Measurements from ENCODE around the gene RUNX2. TPM values are rescaled to one million over a fixed set of nuclear protein-coding genes. Genes with fewer than 3 reads are reported as not detected.

Gene RUNX2
- total and polyA plus RNA-seq, 2 donors from 2014 or later, result 2.3 to 4.7 TPM

GRCh38 chr6:45434381-45434700 is 106.2 kb downstream of the RUNX2 start:
- Histone ChIP-seq H3K27ac (ENCODE audit: low read depth in 2 of 2, low read length in 2 of 2) (no peak overlapping the region), H3K27me3 (ENCODE audit: control insufficient read depth, insufficient read depth, low read length) (no peaks in the 10 kb centered on the region)
- FAIRE-seq, result no peak

GRCh38 chr6:45436544-45437438 is 108.7 kb downstream of the RUNX2 start:
- Histone ChIP-seq H3K9me3 (ENCODE audit: control insufficient read depth in 2 of 3, insufficient read depth in 1 of 3, low read length in 3 of 3) (no peaks in the 10 kb centered on the region), H3K4me1 (ENCODE audit: control insufficient read depth in 2 of 3, insufficient read depth in 2 of 3, low read depth in 1 of 3, low read length in 3 of 3) (peaks cover 0 to 5% (median 0%) of the 10 kb centered on the region in 3 donors), H3K9ac (ENCODE audit: low read length in 3 of 3) (no peak overlapping the region), H3K27ac (ENCODE audit: low read depth in 2 of 2, low read length in 2 of 2) (peak overlapping the region in 1 of 2 donors; percentile 44), H3K27me3 (ENCODE audit: control insufficient read depth, insufficient read depth, low read length) (no peaks in the 10 kb centered on the region), H3K4me3 (ENCODE audit: low read length in 3 of 3) (peak overlapping the region in 1 of 3 donors; percentile 1), H3K36me3 (ENCODE audit: control insufficient read depth in 2 of 3, insufficient read depth in 3 of 3, low read length in 3 of 3) (no peaks in the 10 kb centered on the region)
- FAIRE-seq (no peak), DNase-seq (peak in 2 of 5 donors; percentile 30 to 53)
- TF ChIP-seq CTCF (IDR thresholded peaks at IDR 0.05; ENCODE audit: borderline replicate concordance, extremely low read depth, insufficient read depth), result no peak
- intact Hi-C loops (cut with DNase I), result no loop called here

More at GRCh38 chr6:45434381-45434700, 106.2 kb downstream of the RUNX2 start:
- DNase-seq, result no peak
- H3K4me1 ChIP-seq (ENCODE audit: control insufficient read depth in 2 of 3, insufficient read depth in 2 of 3, low read depth in 1 of 3, low read length in 3 of 3), result peaks cover 0 to 5% (median 0%) of the 10 kb centered on the region in 3 donors
- H3K9me3 ChIP-seq (ENCODE audit: control insufficient read depth in 2 of 3, insufficient read depth in 1 of 3, low read length in 3 of 3), result no peaks in the 10 kb centered on the region
- H3K9ac ChIP-seq (ENCODE audit: low read length in 3 of 3), result no peak overlapping the region
- intact Hi-C loops (cut with DNase I), result no loop called here
- TF ChIP-seq CTCF (IDR thresholded peaks at IDR 0.05; ENCODE audit: borderline replicate concordance, extremely low read depth, insufficient read depth), result no peak
- H3K4me3 ChIP-seq (ENCODE audit: low read length in 3 of 3), result no peak overlapping the region
- no peaks in the 10 kb centered on the region for H3K36me3 ChIP-seq (ENCODE audit: control insufficient read depth in 2 of 3, insufficient read depth in 3 of 3, low read length in 3 of 3)

- intact Hi-C loops (cut with DNase I), result no loop called here
- Histone ChIP-seq H3K27ac (ENCODE audit: low read depth in 2 of 2, low read length in 2 of 2) (peak overlapping the region in 1 of 2 donors; percentile 44), H3K4me3 (ENCODE audit: low read length in 3 of 3) (peak overlapping the region in 2 of 3 donors; percentile 1 to 9), H3K36me3 (ENCODE audit: control insufficient read depth in 2 of 3, insufficient read depth in 3 of 3, low read length in 3 of 3) (no peaks in the 10 kb centered on the region), H3K9me3 (ENCODE audit: control insufficient read depth in 2 of 3, insufficient read depth in 1 of 3, low read length in 3 of 3) (no peaks in the 10 kb centered on the region), H3K9ac (ENCODE audit: low read length in 3 of 3) (no peak overlapping the region), H3K4me1 (ENCODE audit: control insufficient read depth in 2 of 3, insufficient read depth in 2 of 3, low read depth in 1 of 3, low read length in 3 of 3) (peaks cover 0 to 5% (median 0%) of the 10 kb centered on the region in 3 donors), H3K27me3 (ENCODE audit: control insufficient read depth, insufficient read depth, low read length) (no peaks in the 10 kb centered on the region)
- DNase-seq (peak in 2 of 5 donors; percentile 59 to 77), FAIRE-seq (no peak)
- no peak for TF ChIP-seq CTCF (IDR thresholded peaks at IDR 0.05; ENCODE audit: borderline replicate concordance, extremely low read depth, insufficient read depth)
These were observed 109.3 kb downstream of the RUNX2 start for GRCh38 chr6:45437439-45437815.
